A673 (cell line): ENCODE measurements around the gene SGPP1. TPM values are rescaled to one million over a fixed set of nuclear protein-coding genes. Genes with fewer than 3 reads are reported as not detected.

Source experiments
- BruUV-seq: library from RNA; stranded (reverse); fragments of 400-500 nt; replicated peaks from 2 replicates; lab custom pipeline; 2021; lab: Mats Ljungman, UMichigan
- CTCF ChIA-PET: fragments of 300-600 bp; sonication (Branson Sonifier 250); formaldehyde crosslinking; loops from one replicate; lab custom pipeline; 2022; ENCODE audit warnings: antibody characterized with exemption; lab: Charles Lee
- POLR2A ChIA-PET: fragments of 300-600 bp; sonication (Branson Sonifier 250); formaldehyde crosslinking; loops from one replicate; lab custom pipeline; 2022; ENCODE audit warnings: antibody characterized with exemption; ENCODE audit not compliant: low non-redundant PET; lab: Charles Lee
- DNase-seq: peaks from one replicate; pipeline ENCODE4 v3.0.0-alpha.2; 2015; ENCODE audit warnings: low spot score
- H3K27ac ChIP-seq: fragments of 200-600 bp; sonication (generic); 2 replicates; pipeline ENCODE4 v1.5.1; 2016; ENCODE audit warnings: mixed run types, low read depth, mild to moderate bottlenecking, mixed read lengths, antibody characterized with exemption, low read length; ENCODE audit not compliant: poor library complexity, severe bottlenecking
- H3K27me3 ChIP-seq: fragments of 200-600 bp; sonication (generic); replicated peaks from 2 replicates; pipeline ENCODE4 v1.6.1; 2017; ENCODE audit warnings: mixed run types, low read depth, mild to moderate bottlenecking, mixed read lengths, antibody characterized with exemption, low read length; ENCODE audit not compliant: insufficient read depth, poor library complexity
- H3K36me3 ChIP-seq: fragments of 200-600 bp; sonication (generic); 2 replicates; pipeline ENCODE4 v1.6.1; 2016; ENCODE audit warnings: mixed run types, mild to moderate bottlenecking, mixed read lengths, antibody characterized with exemption, low read length; ENCODE audit not compliant: insufficient read depth, poor library complexity, severe bottlenecking
- H3K4me1 ChIP-seq: fragments of 200-600 bp; sonication (generic); 2 replicates; pipeline ENCODE4 v1.6.1; 2017; ENCODE audit warnings: mixed run types, mild to moderate bottlenecking, mixed read lengths, antibody characterized with exemption, low read length; ENCODE audit not compliant: insufficient read depth, poor library complexity, severe bottlenecking
- H3K4me3 ChIP-seq: fragments of 200-600 bp; sonication (generic); 2 replicates; pipeline ENCODE4 v1.5.1; 2016; ENCODE audit warnings: low read depth, mixed run types, mild to moderate bottlenecking, mixed read lengths, low read length; ENCODE audit not compliant: poor library complexity, severe bottlenecking
- H3K9me3 ChIP-seq: fragments of 200-600 bp; sonication (generic); 2 replicates; pipeline ENCODE4 v1.6.1; 2016; ENCODE audit warnings: mixed run types, low read depth, mild to moderate bottlenecking, mixed read lengths, antibody characterized with exemption, low read length; ENCODE audit not compliant: poor library complexity, severe bottlenecking
- EZH2 ChIP-seq: fragments of 200-600 bp; sonication (generic); IDR thresholded peaks from 2 replicates; pipeline ENCODE4 v1.6.1; 2017; ENCODE audit warnings: borderline replicate concordance, low read depth, mild to moderate bottlenecking, mixed read lengths, antibody characterized with exemption, low read length; ENCODE audit not compliant: poor library complexity, severe bottlenecking
- intact Hi-C: fragments of 100-400 bp; cut with micrococcal nuclease; formaldehyde crosslinking; loops from one replicate; pipeline ENCODE4 v1.10.0; 2022; ENCODE audit not compliant: unreplicated experiment
- total RNA-seq: library from RNA; stranded (reverse); gene quantifications from 2 replicates; pipeline ENCODE4 v1.2.3, GENCODE V29; 2021
- TF ChIP-seq, protein P1 (sequence below): fragments of 300-800, 200-600 bp; sonication (generic); conservative IDR thresholded peaks from 2 replicates; pipeline ENCODE4 v1.5.1; 2017; ENCODE audit warnings: low read depth, mild to moderate bottlenecking, antibody characterized with exemption, low read length, moderate library complexity, mixed read lengths

The SGPP1 gene
- total RNA-seq, 1 experiment from 2014 or later = 13.5 TPM

DNA sequence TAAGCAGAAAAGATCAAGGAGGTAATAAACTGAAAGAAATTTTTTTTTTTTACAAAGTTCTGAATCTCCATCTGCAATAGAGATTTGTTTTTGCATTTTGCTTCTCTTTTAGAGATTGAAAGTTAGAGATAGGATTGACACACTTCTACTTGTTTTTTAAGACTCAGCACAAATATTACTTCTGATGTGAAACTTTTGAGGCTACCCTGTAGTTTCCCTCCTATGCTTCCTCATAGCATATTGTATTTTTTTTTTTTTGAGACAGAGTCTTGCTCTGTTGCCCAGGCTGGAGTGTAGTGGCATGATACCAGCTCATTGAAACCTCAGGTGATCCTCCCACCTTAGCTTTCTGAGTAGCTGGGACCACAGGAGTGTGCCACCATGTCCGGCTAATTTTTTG, 32.1 kb upstream of the SGPP1 start:
- Histone ChIP-seq H3K36me3 (no peaks in the 10 kb centered on the region), H3K9me3 (no peaks in the 10 kb centered on the region), H3K27ac (no peak overlapping the region), H3K27me3 (no peaks in the 10 kb centered on the region), H3K4me1 (no peaks in the 10 kb centered on the region), H3K4me3 (no peak overlapping the region)
- intact Hi-C loops = no loop called here
- ChIA-PET CTCF (no interaction called here), POLR2A (no interaction called here)
- BruUV-seq = no TSS peak
- DNase-seq = no peak
- no peak for TF ChIP-seq EZH2
- TF ChIP-seq, protein P1, sequence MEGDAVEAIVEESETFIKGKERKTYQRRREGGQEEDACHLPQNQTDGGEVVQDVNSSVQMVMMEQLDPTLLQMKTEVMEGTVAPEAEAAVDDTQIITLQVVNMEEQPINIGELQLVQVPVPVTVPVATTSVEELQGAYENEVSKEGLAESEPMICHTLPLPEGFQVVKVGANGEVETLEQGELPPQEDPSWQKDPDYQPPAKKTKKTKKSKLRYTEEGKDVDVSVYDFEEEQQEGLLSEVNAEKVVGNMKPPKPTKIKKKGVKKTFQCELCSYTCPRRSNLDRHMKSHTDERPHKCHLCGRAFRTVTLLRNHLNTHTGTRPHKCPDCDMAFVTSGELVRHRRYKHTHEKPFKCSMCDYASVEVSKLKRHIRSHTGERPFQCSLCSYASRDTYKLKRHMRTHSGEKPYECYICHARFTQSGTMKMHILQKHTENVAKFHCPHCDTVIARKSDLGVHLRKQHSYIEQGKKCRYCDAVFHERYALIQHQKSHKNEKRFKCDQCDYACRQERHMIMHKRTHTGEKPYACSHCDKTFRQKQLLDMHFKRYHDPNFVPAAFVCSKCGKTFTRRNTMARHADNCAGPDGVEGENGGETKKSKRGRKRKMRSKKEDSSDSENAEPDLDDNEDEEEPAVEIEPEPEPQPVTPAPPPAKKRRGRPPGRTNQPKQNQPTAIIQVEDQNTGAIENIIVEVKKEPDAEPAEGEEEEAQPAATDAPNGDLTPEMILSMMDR = no peak

GRCh38 chr14:63759456-63759855, 31.6 kb upstream of the SGPP1 start:
- ChIA-PET CTCF (no interaction called here), POLR2A (no interaction called here)
- TF ChIP-seq EZH2 = no peak
- no TSS peak for BruUV-seq
- Histone ChIP-seq H3K27me3 (no peaks in the 10 kb centered on the region), H3K4me1 (no peaks in the 10 kb centered on the region), H3K27ac (no peak overlapping the region), H3K36me3 (no peaks in the 10 kb centered on the region), H3K9me3 (no peaks in the 10 kb centered on the region), H3K4me3 (no peak overlapping the region)
- no peak for DNase-seq
- intact Hi-C loops = no loop called here

- H3K9me3 ChIP-seq = no peaks in the 10 kb centered on the region
- TF ChIP-seq, protein P1 = no peak
- TF ChIP-seq EZH2 = no peak
- H3K4me1 ChIP-seq = no peaks in the 10 kb centered on the region
- H3K27ac ChIP-seq = no peak overlapping the region
- no TSS peak for BruUV-seq
- CTCF ChIA-PET = no interaction called here
- POLR2A ChIA-PET = interaction anchor here (0.6 kb wide), 1 partner anchor 103 kb away, joined by 12 read pairs; no protein-coding TSS in a partner anchor
- intact Hi-C loops = no loop called here
- DNase-seq = no peak
- H3K4me3 ChIP-seq = no peak overlapping the region
- no peaks in the 10 kb centered on the region for H3K36me3 ChIP-seq
- no peaks in the 10 kb centered on the region for H3K27me3 ChIP-seq
These were observed 29.3 kb upstream of the SGPP1 start for GRCh38 chr14:63757211-63757610.
